Neural progenitor cell (in vitro differentiated cells): Measurements from ENCODE around the gene COX18.

Source experiments
- CTCF ChIP-seq: fragments of 200-600 bp; sonication (generic); IDR thresholded peaks from 2 replicates; pipeline ENCODE4 v1.5.1; 2017; ENCODE audit warnings: antibody characterized with exemption, mild to moderate bottlenecking
- EZH2 ChIP-seq: fragments of 200-600 bp; sonication (generic); IDR thresholded peaks from 2 replicates; pipeline ENCODE4 v1.6.1; 2017; ENCODE audit warnings: antibody characterized with exemption, mild to moderate bottlenecking, moderate library complexity
- EZH2phosphoT487 ChIP-seq: fragments of 200-600 bp; sonication (generic); IDR thresholded peaks from 2 replicates; pipeline ENCODE4 v1.6.1; 2017; ENCODE audit warnings: antibody characterized with exemption

GRCh38 chr4:73066928-73067327 lies 2.6 kb downstream of the COX18 start:
- TF ChIP-seq EZH2: no peak
- TF ChIP-seq CTCF: no peak
- TF ChIP-seq EZH2phosphoT487: no peak
